Activated CD8-positive, alpha-beta memory T cell treated with anti-CD3 and anti-CD28 coated beads, Interleukin-2, amount 50 U/mL, for 24 hours (primary cell): Measurements from ENCODE around the gene MYMK.

Experiments
- DNase-seq: peaks from one replicate; pipeline ENCODE4 v3.0.0-alpha.2; 2020; ENCODE audit errors: extremely low read depth

Gene MYMK

DNA sequence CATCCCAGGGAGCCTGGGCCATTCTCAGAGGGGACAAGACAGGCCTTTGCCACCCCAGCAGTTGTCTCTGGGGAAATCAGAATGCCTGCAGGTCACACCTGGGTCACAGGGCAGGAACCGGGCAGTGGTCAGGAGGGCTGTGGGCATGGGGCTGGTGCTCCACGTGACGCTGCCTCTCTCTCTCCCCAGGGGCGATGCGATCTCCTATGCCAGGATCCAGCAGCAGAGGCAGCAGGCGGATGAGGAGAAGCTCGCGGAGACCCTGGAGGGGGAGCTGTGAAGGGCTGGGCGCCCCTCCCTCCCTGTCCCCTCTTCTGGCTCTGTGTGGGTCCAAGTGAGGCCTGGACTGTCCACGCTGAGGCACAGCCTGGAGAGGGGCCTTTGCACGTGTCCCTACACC is 56.4 kb downstream of the MYMK start:
- no peak for DNase-seq

DNA sequence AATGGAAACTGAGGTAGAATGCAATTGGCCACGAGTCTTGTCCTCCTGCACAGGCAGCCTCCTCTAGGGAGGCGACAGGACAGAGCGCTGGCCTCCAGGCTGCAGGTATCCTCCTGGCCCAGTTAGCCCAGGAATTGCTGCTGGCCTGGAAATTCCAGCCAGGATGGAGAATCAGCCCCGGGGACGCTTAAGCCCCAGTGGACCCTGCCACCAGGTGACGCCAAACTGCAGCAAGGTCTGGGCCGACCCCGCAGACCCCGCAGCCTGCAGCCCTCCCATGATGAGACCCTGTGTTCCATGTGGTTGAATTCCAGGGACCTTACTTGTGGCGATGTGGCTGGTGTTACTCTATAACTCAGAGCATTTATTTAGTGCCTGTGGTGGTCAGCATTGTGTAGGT is 57.7 kb downstream of the MYMK start:
- DNase-seq, result no peak

DNA sequence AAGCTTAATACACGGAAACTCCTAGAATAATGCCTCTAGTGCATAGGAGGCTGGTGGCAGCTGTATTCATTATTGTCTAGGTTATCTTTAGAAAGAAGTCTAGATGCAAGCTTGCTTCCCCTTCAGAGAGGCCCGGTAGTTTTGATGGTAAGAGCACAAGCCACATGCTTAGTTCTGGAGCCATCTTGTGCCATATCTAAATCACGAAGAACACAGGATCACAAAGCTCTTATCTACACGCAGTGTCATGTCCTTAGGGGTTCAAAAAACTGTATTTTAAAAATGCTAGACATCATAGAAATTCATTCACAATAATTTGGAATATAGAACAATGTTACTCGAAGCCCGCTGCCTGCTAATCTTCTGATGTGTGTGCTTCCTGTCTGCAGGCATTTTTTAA is 58.8 kb downstream of the MYMK start:
- no peak for DNase-seq

GRCh38 chr9:133464638-133465037 is 60.1 kb downstream of the MYMK start:
- no peak for DNase-seq
